ENCODE measurements around the gene SEPSECS. TPM values are rescaled to one million over a fixed set of nuclear protein-coding genes. Genes with fewer than 3 reads are reported as not detected.

SEPSECS gene
- polyA plus RNA-seq, 3 donors: 0.65 to 5.8 (median 2.1) TPM

GRCh38 chr4:25089051-25089763, 71.0 kb downstream of the SEPSECS start:
- no peak overlapping the region for H3K4me2 ChIP-seq (replicated peaks; ENCODE audit: extremely low read depth, low read length, poor library complexity, severe bottlenecking)
- H4K20me1 ChIP-seq (ENCODE audit: insufficient read depth, low read length): no peaks in the 10 kb centered on the region
- H3K4me3 ChIP-seq (replicated peaks in 1 of 3; ENCODE audit: low read depth in 2 of 3, low read length in 3 of 3): no peak overlapping the region
- DNase-seq: no peak
- no peak overlapping the region for H3K9ac ChIP-seq (ENCODE audit: insufficient read depth, low read length, poor library complexity, severe bottlenecking)
- Mint-ChIP-seq H3K27me3 (ENCODE audit: low read depth in 3 of 3) (peaks cover 27 to 39% (median 36%) of the 10 kb centered on the region in 3 donors), H3K4me1 (peaks cover 11% of the 10 kb centered on the region), H3K27ac (no peak overlapping the region), H3K4me3 (peak overlapping the region in 1 of 2 donors; percentile 60), H3K9me3 (peaks cover 0 to 13% (median 5%) of the 10 kb centered on the region in 7 donors), H3K36me3 (no peaks in the 10 kb centered on the region)
- H3K27me3 ChIP-seq (ENCODE audit: control insufficient read depth in 2 of 2, insufficient read depth in 2 of 2, low read length in 2 of 2): peaks cover 10 to 27% of the 10 kb centered on the region in 2 donors
- no peak for TF ChIP-seq CTCF (IDR thresholded peaks at IDR 0.05)
- intact Hi-C loops (cut with micrococcal nuclease): no loop called here
- 58% methylated on average over 8 of the region's 14 CpGs for WGBS (ENCODE audit: insufficient coverage)
- no peaks in the 10 kb centered on the region for H3K79me2 ChIP-seq (ENCODE audit: insufficient read depth, low read length)
- no peaks in the 10 kb centered on the region for H3K36me3 ChIP-seq (replicated peaks in 1 of 2; ENCODE audit: control insufficient read depth in 1 of 2, insufficient read depth in 2 of 2, low read length in 2 of 2)
- H2AFZ ChIP-seq (ENCODE audit: insufficient read depth, low read depth, low read length, poor library complexity, severe bottlenecking): no peak overlapping the region
- H3K4me1 ChIP-seq (ENCODE audit: control insufficient read depth in 1 of 2, insufficient read depth in 2 of 2, low read length in 2 of 2): peaks cover 0 to 4% of the 10 kb centered on the region in 2 donors
- no peak overlapping the region for H3K27ac ChIP-seq (ENCODE audit: low read depth in 1 of 2, low read length in 2 of 2)
- peaks cover 0 to 5% of the 10 kb centered on the region in 2 donors for H3K9me3 ChIP-seq (replicated peaks in 1 of 2; ENCODE audit: control insufficient read depth in 1 of 2, insufficient read depth in 1 of 2, low read length in 2 of 2)

- Mint-ChIP-seq H3K4me1 (peaks cover 11% of the 10 kb centered on the region), H3K9me3 (peaks cover 0 to 5% (median 3%) of the 10 kb centered on the region in 7 donors), H3K4me3 (peak overlapping the region in 1 of 2 donors; percentile 60), H3K27ac (no peak overlapping the region), H3K27me3 (ENCODE audit: low read depth in 3 of 3) (peaks cover 27 to 39% (median 36%) of the 10 kb centered on the region in 3 donors), H3K36me3 (no peaks in the 10 kb centered on the region)
- intact Hi-C loops (cut with micrococcal nuclease): no loop called here
- no peak overlapping the region for H3K27ac ChIP-seq (ENCODE audit: low read depth in 1 of 2, low read length in 2 of 2)
- peaks cover 10 to 27% of the 10 kb centered on the region in 2 donors for H3K27me3 ChIP-seq (ENCODE audit: control insufficient read depth in 2 of 2, insufficient read depth in 2 of 2, low read length in 2 of 2)
- peaks cover 0 to under 1% of the 10 kb centered on the region in 2 donors for H3K9me3 ChIP-seq (replicated peaks in 1 of 2; ENCODE audit: control insufficient read depth in 1 of 2, insufficient read depth in 1 of 2, low read length in 2 of 2)
- no peak overlapping the region for H3K9ac ChIP-seq (ENCODE audit: insufficient read depth, low read length, poor library complexity, severe bottlenecking)
- H3K4me1 ChIP-seq (ENCODE audit: control insufficient read depth in 1 of 2, insufficient read depth in 2 of 2, low read length in 2 of 2): peaks cover 0 to 4% of the 10 kb centered on the region in 2 donors
- peak overlapping the region; percentile 31 for H3K4me2 ChIP-seq (replicated peaks; ENCODE audit: extremely low read depth, low read length, poor library complexity, severe bottlenecking)
- 7% methylated on average over 37 of the region's 41 CpGs for WGBS (ENCODE audit: insufficient coverage)
- H3K4me3 ChIP-seq (replicated peaks in 1 of 3; ENCODE audit: low read depth in 2 of 3, low read length in 3 of 3): no peak overlapping the region
- no peak for DNase-seq
- H3K36me3 ChIP-seq (replicated peaks in 1 of 2; ENCODE audit: control insufficient read depth in 1 of 2, insufficient read depth in 2 of 2, low read length in 2 of 2): no peaks in the 10 kb centered on the region
- TF ChIP-seq CTCF (IDR thresholded peaks at IDR 0.05): no peak
- H4K20me1 ChIP-seq (ENCODE audit: insufficient read depth, low read length): no peaks in the 10 kb centered on the region
- peak overlapping the region; percentile 56 for H2AFZ ChIP-seq (ENCODE audit: insufficient read depth, low read depth, low read length, poor library complexity, severe bottlenecking)
- no peaks in the 10 kb centered on the region for H3K79me2 ChIP-seq (ENCODE audit: insufficient read depth, low read length)
Observed at GRCh38 chr4:25088093-25088952, 71.9 kb downstream of the SEPSECS start.

All from CD14-positive monocyte (primary cell).